Right atrium auricular region (tissue), 2 donors: ENCODE measurements around the gene FAM83C. TPM values are rescaled to one million over a fixed set of nuclear protein-coding genes. Genes with fewer than 3 reads are reported as not detected.

Experiments used
- DNase-seq: peaks from one replicate; pipeline ENCODE4 v3.0.0-alpha.2; 2019; ENCODE audit warnings: low spot score
- H3K27ac ChIP-seq, 2 donors: fragments of 200-600 bp; sonication (generic); 1 replicate in 1 of 2; 2 replicates in 1 of 2; pipeline ENCODE4 v1.5.1; 2016 to 2019
- H3K27me3 ChIP-seq, 2 donors: fragments of 200-600 bp; sonication (generic); one replicate each; pipeline versions ENCODE4 v1.5.1 to v1.6.0; 2017 to 2019
- H3K36me3 ChIP-seq: fragments of 200-600 bp; sonication (generic); one replicate; pipeline ENCODE4 v1.5.1; 2016
- H3K4me1 ChIP-seq, 2 donors: fragments of 200-600 bp; sonication (generic); one replicate each; pipeline versions ENCODE4 v1.5.1 to v1.6.0; 2017 to 2019
- H3K4me3 ChIP-seq, 2 donors: fragments of 200-600 bp; sonication (generic); 1 replicate in 1 of 2; 2 replicates in 1 of 2; pipeline ENCODE4 v1.5.1; 2017 to 2019; ENCODE audit warnings: mild to moderate bottlenecking in 1 of 2, moderate library complexity in 1 of 2
- H3K9me3 ChIP-seq, 2 donors: fragments of 200-600 bp; sonication (generic); one replicate each; pipeline ENCODE4 v1.5.1; 2019
- total RNA-seq, 2 donors: library from RNA; depleted of rRNA; stranded (reverse); fragments of >200 nt; gene quantifications; one replicate each; pipeline ENCODE4 v1.1.0, GENCODE V29; 2016
- TF ChIP-seq, protein P1 (sequence below), 2 donors: fragments of 200-600 bp; sonication (generic); IDR thresholded peaks; one replicate each; pipeline ENCODE4 v1.5.1; 2019; ENCODE audit warnings: antibody characterized with exemption in 2 of 2

Gene FAM83C
- total RNA-seq, 2 donors from 2014 or later, result not detected

GRCh38 chr20:35298264-35298663 is 6.0 kb upstream of the FAM83C start:
- H3K27me3 ChIP-seq, result no peaks in the 10 kb centered on the region
- TF ChIP-seq, protein P1, sequence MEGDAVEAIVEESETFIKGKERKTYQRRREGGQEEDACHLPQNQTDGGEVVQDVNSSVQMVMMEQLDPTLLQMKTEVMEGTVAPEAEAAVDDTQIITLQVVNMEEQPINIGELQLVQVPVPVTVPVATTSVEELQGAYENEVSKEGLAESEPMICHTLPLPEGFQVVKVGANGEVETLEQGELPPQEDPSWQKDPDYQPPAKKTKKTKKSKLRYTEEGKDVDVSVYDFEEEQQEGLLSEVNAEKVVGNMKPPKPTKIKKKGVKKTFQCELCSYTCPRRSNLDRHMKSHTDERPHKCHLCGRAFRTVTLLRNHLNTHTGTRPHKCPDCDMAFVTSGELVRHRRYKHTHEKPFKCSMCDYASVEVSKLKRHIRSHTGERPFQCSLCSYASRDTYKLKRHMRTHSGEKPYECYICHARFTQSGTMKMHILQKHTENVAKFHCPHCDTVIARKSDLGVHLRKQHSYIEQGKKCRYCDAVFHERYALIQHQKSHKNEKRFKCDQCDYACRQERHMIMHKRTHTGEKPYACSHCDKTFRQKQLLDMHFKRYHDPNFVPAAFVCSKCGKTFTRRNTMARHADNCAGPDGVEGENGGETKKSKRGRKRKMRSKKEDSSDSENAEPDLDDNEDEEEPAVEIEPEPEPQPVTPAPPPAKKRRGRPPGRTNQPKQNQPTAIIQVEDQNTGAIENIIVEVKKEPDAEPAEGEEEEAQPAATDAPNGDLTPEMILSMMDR (IDR thresholded peaks at IDR 0.05), result no peak
- DNase-seq, result no peak
- H3K9me3 ChIP-seq, result no peaks in the 10 kb centered on the region
- H3K4me1 ChIP-seq, result no peaks in the 10 kb centered on the region
- no peaks in the 10 kb centered on the region for H3K36me3 ChIP-seq
- no peak overlapping the region for H3K4me3 ChIP-seq
- H3K27ac ChIP-seq, result no peak overlapping the region

DNA sequence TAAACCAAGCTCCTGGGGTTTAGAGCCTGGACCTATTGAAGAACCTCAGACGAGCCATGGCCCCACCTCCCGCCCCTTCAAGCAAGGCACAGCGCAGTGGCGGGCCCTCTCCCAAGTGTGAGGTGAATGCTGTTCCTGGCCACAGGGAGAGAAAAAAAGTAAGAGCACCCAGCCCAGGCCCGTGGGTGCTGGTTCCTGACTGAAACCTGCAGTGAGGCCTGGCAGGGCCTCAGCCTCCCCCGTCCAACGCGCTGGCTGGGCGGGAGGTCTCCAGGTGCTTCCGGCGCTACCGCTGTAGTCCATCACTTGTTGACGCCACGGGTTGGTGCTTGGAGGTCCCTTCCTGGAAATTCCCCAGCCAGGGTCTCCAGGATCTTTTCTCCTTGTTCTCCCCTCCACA is 5.5 kb upstream of the FAM83C start:
- H3K27ac ChIP-seq, result no peak overlapping the region
- H3K36me3 ChIP-seq, result no peaks in the 10 kb centered on the region
- H3K4me3 ChIP-seq, result no peak overlapping the region
- TF ChIP-seq, protein P1 (IDR thresholded peaks at IDR 0.05), result no peak
- no peaks in the 10 kb centered on the region for H3K27me3 ChIP-seq
- no peaks in the 10 kb centered on the region for H3K9me3 ChIP-seq
- H3K4me1 ChIP-seq, result no peaks in the 10 kb centered on the region
- DNase-seq, result no peak

DNA sequence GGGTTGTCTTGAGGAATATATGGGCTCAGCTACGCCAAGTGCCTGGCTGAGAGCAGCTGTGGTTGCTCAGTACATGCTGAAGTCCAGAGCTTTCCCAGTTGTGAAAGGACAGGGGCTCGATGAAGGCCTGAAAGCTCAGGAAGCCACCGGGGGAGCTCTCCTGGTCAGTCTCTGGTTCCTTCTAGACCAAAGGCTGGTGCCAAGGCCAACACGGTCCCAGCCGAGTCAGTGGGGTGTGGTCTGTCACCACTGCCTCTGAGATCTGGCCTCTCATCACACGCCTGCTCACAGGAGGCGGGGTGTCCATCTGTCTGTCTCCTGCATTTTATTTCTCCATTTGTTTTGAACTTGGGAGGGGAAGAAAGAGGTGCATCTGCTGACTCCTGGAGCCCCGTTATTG is 4.9 kb upstream of the FAM83C start:
- Histone ChIP-seq H3K27me3 (no peaks in the 10 kb centered on the region), H3K27ac (no peak overlapping the region), H3K4me3 (no peak overlapping the region), H3K9me3 (no peaks in the 10 kb centered on the region), H3K4me1 (no peaks in the 10 kb centered on the region), H3K36me3 (no peaks in the 10 kb centered on the region)
- DNase-seq, result no peak
- TF ChIP-seq, protein P1 (IDR thresholded peaks at IDR 0.05), result no peak

DNA sequence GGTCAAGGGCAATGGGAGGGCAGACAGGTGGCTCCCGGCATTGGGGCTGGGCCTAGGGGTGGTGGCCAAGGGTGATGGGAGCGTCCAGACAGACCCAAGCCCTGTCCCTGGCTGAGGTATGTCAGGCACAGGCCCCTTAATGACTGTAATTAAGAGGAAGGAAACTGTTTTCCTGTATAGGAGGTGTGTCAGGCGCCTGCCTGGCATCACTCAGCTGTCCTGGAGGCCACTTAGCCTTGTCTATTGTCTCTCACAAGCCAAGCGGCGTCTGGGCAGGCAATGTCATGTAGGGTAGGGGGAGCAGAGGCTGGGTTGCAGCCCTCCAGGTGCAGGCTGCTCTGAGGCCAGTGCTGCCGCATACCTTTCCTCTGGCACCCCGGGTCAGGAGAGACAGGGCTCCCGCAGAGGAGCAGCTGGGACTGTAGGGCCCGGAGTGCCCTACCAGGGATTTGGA is 3.9 kb upstream of the FAM83C start:
- no peak overlapping the region for H3K4me3 ChIP-seq
- no peaks in the 10 kb centered on the region for H3K9me3 ChIP-seq
- no peak overlapping the region for H3K27ac ChIP-seq
- no peaks in the 10 kb centered on the region for H3K27me3 ChIP-seq
- TF ChIP-seq, protein P1 (IDR thresholded peaks at IDR 0.05), result no peak
- H3K36me3 ChIP-seq, result no peaks in the 10 kb centered on the region
- DNase-seq, result no peak
- no peaks in the 10 kb centered on the region for H3K4me1 ChIP-seq

- no peak overlapping the region for H3K27ac ChIP-seq
- H3K9me3 ChIP-seq, result no peaks in the 10 kb centered on the region
- no peaks in the 10 kb centered on the region for H3K36me3 ChIP-seq
- DNase-seq, result no peak
- TF ChIP-seq, protein P1 (IDR thresholded peaks at IDR 0.05), result no peak
- H3K4me1 ChIP-seq, result no peaks in the 10 kb centered on the region
- H3K4me3 ChIP-seq, result no peak overlapping the region
- H3K27me3 ChIP-seq, result no peaks in the 10 kb centered on the region
These were observed 3.4 kb upstream of the FAM83C start for GRCh38 chr20:35295674-35296073.

GRCh38 chr20:35295058-35295457 is 2.8 kb upstream of the FAM83C start:
- TF ChIP-seq, protein P1 (IDR thresholded peaks at IDR 0.05), result no peak
- H3K4me1 ChIP-seq, result no peaks in the 10 kb centered on the region
- no peak overlapping the region for H3K27ac ChIP-seq
- H3K9me3 ChIP-seq, result no peaks in the 10 kb centered on the region
- H3K4me3 ChIP-seq, result no peak overlapping the region
- no peaks in the 10 kb centered on the region for H3K27me3 ChIP-seq
- no peak for DNase-seq
- no peaks in the 10 kb centered on the region for H3K36me3 ChIP-seq
